ENCODE data around the gene LGALS1.

The LGALS1 gene

GRCh38 chr22:37664249-37665101, 11.0 kb upstream of the LGALS1 start:
- DNase-seq = peak; percentile 84 to 89

DNA sequence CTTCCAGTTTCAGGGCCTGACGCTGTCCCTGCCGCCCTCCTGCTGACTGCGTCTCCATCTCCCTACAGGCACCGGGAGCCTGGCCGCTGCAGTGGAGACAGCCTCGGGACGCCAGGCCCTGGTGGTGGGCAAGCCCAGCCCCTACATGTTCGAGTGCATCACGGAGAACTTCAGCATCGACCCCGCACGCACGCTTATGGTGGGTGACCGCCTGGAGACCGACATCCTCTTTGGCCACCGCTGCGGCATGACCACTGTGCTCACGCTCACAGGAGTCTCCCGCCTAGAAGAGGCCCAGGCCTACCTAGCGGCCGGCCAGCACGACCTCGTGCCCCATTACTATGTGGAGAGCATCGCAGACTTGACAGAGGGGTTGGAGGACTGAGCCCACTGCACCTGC, 9.9 kb upstream of the LGALS1 start:
- DNase-seq = no peak

GRCh38 chr22:37669586-37669985, 5.8 kb upstream of the LGALS1 start:
- DNase-seq = no peak

GRCh38 chr22:37672206-37672919, 3.1 kb upstream of the LGALS1 start:
- no peak for DNase-seq

DNA sequence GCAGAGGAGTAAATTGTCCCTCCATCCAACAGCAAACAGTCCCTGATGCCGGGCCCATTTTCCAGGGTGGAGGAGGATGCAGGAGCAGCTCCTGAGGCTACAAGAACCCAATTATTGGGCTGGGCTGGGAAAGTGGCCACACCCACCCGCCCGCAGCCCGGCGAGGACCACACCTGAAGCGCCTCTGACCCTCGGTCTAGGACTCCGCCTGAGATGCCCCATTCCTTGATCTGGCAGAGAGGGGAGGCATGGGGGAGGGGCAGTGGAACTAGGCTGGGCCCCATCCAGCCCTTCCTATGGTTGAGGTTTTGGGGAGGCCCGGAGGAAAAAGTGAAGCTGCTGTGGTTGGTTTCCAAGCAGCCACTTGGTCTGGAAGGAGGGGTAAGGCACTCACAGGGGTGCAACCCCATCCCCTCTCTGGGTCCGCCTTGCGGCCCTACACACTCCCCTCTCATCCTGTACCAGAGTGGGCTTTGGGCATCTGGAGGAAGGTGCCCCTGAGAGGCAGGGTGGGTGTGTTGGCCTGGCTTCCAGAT, 2.4 kb upstream of the LGALS1 start:
- no peak for DNase-seq

- DNase-seq = no peak
These were observed 1.2 kb upstream of the LGALS1 start for GRCh38 chr22:37674248-37674647.

GRCh38 chr22:37675930-37676735, 697 bp downstream of the LGALS1 start:
- peak in 1 of 2 donors; percentile 17 for DNase-seq

- no peak for DNase-seq
These were observed 1.5 kb downstream of the LGALS1 start for GRCh38 chr22:37676736-37677492.

- no peak for DNase-seq
These were observed 2.1 kb downstream of the LGALS1 start for GRCh38 chr22:37677493-37677974.

DNA sequence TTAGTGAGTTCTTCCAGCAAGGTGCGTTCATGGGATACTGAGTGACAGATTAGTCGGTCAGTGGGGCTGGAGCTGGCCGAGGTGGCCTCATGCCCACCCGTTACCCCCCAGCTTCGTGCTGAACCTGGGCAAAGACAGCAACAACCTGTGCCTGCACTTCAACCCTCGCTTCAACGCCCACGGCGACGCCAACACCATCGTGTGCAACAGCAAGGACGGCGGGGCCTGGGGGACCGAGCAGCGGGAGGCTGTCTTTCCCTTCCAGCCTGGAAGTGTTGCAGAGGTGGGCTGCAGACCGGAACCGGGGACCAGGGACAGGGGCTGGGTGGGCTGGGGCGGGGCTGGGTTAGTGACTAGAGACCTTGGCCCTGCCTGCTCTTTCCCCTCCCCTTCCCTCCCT, 2.9 kb downstream of the LGALS1 start:
- DNase-seq = no peak

GRCh38 chr22:37679670-37680069, 4.2 kb downstream of the LGALS1 start:
- DNase-seq = no peak

DNA sequence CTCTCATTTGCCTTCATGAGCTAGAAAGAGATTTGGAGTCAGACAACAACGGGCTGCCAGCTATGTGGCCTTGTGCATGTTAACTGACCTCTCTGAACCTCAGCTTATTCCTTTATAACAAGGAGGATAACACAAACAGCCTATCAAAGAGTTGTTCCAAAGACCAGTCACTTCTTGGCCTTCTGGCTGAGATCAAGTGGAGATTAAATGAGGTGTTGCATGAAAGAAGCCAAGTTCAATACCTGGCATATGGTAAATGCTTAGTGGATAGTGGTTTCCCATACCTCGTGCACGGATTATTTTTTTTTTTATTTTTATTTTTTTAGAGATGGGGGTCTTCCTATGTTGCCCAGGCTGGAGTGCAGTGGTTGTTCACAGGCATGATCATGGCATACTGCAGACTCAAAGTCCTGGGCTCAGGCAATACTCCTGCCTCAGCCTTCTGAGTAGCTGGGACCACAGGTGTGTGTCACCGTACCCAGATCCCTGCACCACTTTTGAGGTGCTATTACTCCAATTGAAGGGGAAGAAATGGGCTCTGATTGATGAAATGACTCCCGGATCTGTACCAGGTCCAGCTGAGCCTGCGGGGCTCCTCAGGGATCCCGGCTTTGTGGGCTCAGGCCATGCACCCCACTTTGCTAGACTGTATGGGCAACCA, 4.9 kb downstream of the LGALS1 start:
- DNase-seq = no peak

GRCh38 chr22:37681001-37681424, 5.6 kb downstream of the LGALS1 start:
- DNase-seq = no peak

DNA sequence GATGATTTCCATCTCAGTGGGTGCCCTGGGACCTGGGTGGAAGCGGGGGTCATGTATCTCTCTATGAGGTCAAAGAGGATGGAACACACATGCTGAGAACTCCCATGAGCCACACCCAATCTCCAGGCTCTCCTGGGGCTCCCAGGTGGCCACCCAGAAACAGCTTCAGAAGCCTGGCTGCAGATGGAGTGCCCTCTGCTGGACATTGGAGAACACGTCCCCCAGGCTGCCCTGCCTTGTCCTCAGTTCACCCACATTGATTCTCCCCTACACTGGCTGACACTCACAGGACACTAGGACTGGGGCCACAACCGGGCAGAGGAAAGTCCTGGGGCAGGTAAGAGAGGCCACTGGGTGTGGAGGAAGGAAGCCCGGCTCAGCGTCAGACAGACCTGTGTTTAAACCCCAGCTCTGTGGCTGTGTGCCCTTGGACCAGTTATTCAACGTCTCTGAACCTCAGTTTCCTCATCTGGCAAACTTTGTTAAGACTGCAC, 6.2 kb downstream of the LGALS1 start:
- peak; percentile 21 for DNase-seq

GRCh38 chr22:37684803-37685615, 9.6 kb downstream of the LGALS1 start:
- no peak for DNase-seq

DNA sequence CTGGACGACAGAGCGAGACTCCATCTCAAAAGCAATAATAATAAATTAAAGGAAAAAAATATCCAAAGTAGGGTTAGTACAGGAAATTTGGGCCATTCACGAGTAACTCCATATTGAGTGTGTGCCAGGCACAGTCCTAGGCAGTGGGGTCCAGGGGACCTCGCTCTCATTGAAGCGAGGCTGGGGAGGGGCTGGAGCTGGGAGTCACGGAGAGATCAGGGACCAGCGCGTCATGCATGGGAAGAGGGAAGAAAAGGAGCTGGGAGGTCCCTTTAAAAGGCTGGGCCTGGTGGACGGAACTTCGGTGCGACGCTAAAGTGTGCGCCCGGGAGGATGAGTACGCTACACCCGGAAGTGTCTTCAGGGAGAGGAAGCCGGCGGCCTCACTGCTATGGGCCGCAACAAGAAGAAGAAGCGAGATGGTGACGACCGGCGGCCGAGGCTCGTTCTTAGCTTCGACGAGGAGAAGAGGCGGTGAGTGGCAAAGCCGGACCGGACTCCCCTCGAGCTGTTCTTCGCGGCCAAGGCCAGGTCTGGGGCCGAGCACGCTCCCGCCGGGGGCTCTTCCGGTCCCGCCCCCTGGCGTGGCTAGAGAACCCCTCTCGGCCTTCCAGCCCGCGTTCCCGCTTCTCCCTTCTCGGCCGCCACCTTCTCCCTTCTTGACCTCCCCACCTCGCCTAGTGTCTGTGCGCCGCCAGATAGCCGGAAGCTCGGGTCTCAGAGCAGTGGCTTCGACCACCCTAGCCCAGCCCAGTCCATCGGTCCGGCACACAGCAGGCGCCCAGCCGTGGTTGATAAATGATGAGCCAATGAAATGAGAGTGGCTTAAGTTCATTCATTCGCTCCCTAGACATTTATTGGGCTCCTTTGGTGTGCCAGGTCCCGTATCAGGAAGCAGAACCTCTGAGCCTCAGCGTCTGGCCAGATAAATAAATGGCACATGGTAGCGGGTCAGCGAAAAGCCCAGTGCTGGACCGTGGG, 10.9 kb downstream of the LGALS1 start, which contains the start of gene NOL12:
Gene NOL12, plus strand, starts transcription at position 342 of the 981 bp plus-strand sequence. Its CDS starts 50 bp downstream, at position 392.
- peak; percentile 83 to 88 for DNase-seq

GRCh38 chr22:37690407-37690806, 15.0 kb downstream of the LGALS1 start:
- no peak for DNase-seq

- DNase-seq = no peak
These were observed 15.6 kb downstream of the LGALS1 start for GRCh38 chr22:37690901-37691504.
